Pons (tissue), 1 donor: ENCODE data around the gene SLC5A3.

Experiments
- DNase-seq: peaks from one replicate; pipeline ENCODE4 v3.0.0-alpha.2; 2016; ENCODE audit warnings: low spot score

Gene SLC5A3

GRCh38 chr21:34100790-34101189 lies 27.4 kb downstream of the SLC5A3 start:
- DNase-seq, result no peak

GRCh38 chr21:34105947-34106541 lies 32.7 kb downstream of the SLC5A3 start:
- DNase-seq, result no peak

GRCh38 chr21:34107606-34108005 lies 34.2 kb downstream of the SLC5A3 start:
- DNase-seq, result no peak

- no peak for DNase-seq
Observed at GRCh38 chr21:34109075-34109474, 35.7 kb downstream of the SLC5A3 start.

GRCh38 chr21:34110594-34111202 lies 37.3 kb downstream of the SLC5A3 start:
- no peak for DNase-seq

- no peak for DNase-seq
Observed at GRCh38 chr21:34112316-34113033, 39.1 kb downstream of the SLC5A3 start.

GRCh38 chr21:34113842-34114241 lies 40.5 kb downstream of the SLC5A3 start:
- DNase-seq, result no peak

GRCh38 chr21:34115160-34115559 lies 41.8 kb downstream of the SLC5A3 start:
- DNase-seq, result no peak

GRCh38 chr21:34116569-34116968 lies 43.2 kb downstream of the SLC5A3 start:
- no peak for DNase-seq

GRCh38 chr21:34120867-34121266 lies 47.5 kb downstream of the SLC5A3 start:
- DNase-seq, result no peak

- no peak for DNase-seq
Observed at GRCh38 chr21:34122047-34122446, 48.7 kb downstream of the SLC5A3 start.
